ENCODE data around the gene CYP17A1. TPM values are rescaled to one million over a fixed set of nuclear protein-coding genes. Genes with fewer than 3 reads are reported as not detected.

CYP17A1 gene
- total RNA-seq, 1 donor from 2014 or later: not detected

GRCh38 chr10:102815790-102816549 lies 21.2 kb downstream of the CYP17A1 start:
- TF ChIP-seq, protein P1, sequence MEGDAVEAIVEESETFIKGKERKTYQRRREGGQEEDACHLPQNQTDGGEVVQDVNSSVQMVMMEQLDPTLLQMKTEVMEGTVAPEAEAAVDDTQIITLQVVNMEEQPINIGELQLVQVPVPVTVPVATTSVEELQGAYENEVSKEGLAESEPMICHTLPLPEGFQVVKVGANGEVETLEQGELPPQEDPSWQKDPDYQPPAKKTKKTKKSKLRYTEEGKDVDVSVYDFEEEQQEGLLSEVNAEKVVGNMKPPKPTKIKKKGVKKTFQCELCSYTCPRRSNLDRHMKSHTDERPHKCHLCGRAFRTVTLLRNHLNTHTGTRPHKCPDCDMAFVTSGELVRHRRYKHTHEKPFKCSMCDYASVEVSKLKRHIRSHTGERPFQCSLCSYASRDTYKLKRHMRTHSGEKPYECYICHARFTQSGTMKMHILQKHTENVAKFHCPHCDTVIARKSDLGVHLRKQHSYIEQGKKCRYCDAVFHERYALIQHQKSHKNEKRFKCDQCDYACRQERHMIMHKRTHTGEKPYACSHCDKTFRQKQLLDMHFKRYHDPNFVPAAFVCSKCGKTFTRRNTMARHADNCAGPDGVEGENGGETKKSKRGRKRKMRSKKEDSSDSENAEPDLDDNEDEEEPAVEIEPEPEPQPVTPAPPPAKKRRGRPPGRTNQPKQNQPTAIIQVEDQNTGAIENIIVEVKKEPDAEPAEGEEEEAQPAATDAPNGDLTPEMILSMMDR (IDR thresholded peaks at IDR 0.05; ENCODE audit: partially characterized antibody, unreplicated experiment): no peak
- Mint-ChIP-seq H3K4me3 (ENCODE audit: unreplicated experiment) (no peak overlapping the region), H3K4me1 (ENCODE audit: low read depth, unreplicated experiment) (peaks cover 2% of the 10 kb centered on the region), H3K27me3 (ENCODE audit: unreplicated experiment) (peaks cover 3% of the 10 kb centered on the region), H3K9me3 (ENCODE audit: unreplicated experiment) (peaks cover 3% of the 10 kb centered on the region), H3K27ac (ENCODE audit: unreplicated experiment) (no peak overlapping the region), H3K36me3 (ENCODE audit: unreplicated experiment) (no peaks in the 10 kb centered on the region)
- DNase-seq: no peak

DNA sequence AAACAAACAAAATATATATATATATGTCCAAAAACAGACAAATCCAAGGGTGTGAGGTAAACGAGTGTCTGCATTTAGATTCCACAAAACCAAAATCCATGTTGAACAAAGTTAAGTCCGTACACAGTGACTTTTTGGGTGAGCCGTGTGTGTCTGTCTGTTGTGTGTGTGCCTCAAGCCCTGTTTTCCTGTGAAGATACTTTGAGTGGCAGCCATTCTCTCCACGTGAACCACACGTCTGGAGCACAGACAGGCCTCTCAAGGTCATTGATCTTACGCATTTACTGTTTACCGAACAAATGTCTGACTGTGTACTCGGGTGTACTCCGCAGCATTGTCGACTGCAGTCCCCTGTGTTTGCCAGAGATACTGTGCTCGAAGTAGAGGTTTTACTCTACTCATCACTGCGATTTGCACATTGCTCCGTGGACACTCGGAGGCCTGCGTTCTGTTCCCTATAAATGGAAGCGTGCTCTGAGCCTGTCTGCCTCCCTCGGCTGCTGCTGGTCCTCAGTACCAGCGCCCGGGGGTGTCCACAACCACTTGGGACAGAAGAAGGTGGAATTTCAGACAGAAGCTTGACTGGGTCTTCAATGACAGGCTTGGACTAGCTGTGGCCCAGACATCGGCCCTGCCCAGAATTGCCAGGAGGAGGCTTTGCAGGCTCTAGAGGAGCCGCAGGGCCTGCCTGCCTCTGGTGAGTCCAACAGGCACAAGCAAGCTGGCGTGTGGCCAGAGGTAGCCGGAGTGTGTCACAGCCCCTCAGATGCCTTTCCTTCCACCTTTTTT lies 22.1 kb downstream of the CYP17A1 start:
- Mint-ChIP-seq H3K4me3 (ENCODE audit: unreplicated experiment) (no peak overlapping the region), H3K27ac (ENCODE audit: unreplicated experiment) (peak overlapping the region; percentile 12), H3K4me1 (ENCODE audit: low read depth, unreplicated experiment) (peaks cover 2% of the 10 kb centered on the region), H3K36me3 (ENCODE audit: unreplicated experiment) (no peaks in the 10 kb centered on the region), H3K9me3 (ENCODE audit: unreplicated experiment) (peaks cover 3% of the 10 kb centered on the region), H3K27me3 (ENCODE audit: unreplicated experiment) (peaks cover 3% of the 10 kb centered on the region)
- DNase-seq: peak; percentile 25
- TF ChIP-seq, protein P1 (IDR thresholded peaks at IDR 0.05; ENCODE audit: partially characterized antibody, unreplicated experiment): no peak

DNA sequence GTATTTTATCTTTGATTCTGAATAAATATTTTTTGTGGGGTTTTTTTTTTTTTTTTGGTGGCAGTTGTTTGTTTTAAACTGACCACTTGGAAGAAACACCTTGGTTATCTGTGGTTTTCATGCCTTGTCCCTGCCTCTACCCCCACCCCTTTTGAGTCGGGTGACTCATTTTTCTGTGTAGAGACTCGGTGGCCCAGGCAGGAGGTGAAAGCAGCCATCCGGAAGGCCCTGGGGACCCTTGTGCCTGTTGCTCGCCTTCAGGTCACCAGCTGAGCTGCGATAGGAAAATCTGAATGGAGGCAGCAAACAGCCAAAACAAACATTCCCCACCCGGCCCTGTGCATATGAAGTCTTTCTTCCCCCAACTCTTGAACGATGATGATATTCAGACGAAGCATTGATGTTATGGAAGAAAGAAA lies 22.8 kb downstream of the CYP17A1 start:
- TF ChIP-seq, protein P1 (IDR thresholded peaks at IDR 0.05; ENCODE audit: partially characterized antibody, unreplicated experiment): no peak
- peaks cover 2% of the 10 kb centered on the region for H3K4me1 Mint-ChIP-seq (ENCODE audit: low read depth, unreplicated experiment)
- no peaks in the 10 kb centered on the region for H3K36me3 Mint-ChIP-seq (ENCODE audit: unreplicated experiment)
- no peak overlapping the region for H3K27ac Mint-ChIP-seq (ENCODE audit: unreplicated experiment)
- peaks cover 5% of the 10 kb centered on the region for H3K9me3 Mint-ChIP-seq (ENCODE audit: unreplicated experiment)
- peak; percentile 56 for DNase-seq
- no peak overlapping the region for H3K4me3 Mint-ChIP-seq (ENCODE audit: unreplicated experiment)
- peaks cover under 1% of the 10 kb centered on the region for H3K27me3 Mint-ChIP-seq (ENCODE audit: unreplicated experiment)

- Mint-ChIP-seq H3K4me3 (ENCODE audit: unreplicated experiment) (no peak overlapping the region), H3K27ac (ENCODE audit: unreplicated experiment) (no peak overlapping the region), H3K27me3 (ENCODE audit: unreplicated experiment) (no peaks in the 10 kb centered on the region), H3K9me3 (ENCODE audit: unreplicated experiment) (peaks cover 5% of the 10 kb centered on the region), H3K36me3 (ENCODE audit: unreplicated experiment) (no peaks in the 10 kb centered on the region), H3K4me1 (ENCODE audit: low read depth, unreplicated experiment) (peaks cover 2% of the 10 kb centered on the region)
- DNase-seq: no peak
- TF ChIP-seq, protein P1 (IDR thresholded peaks at IDR 0.05; ENCODE audit: partially characterized antibody, unreplicated experiment): no peak
Measured at GRCh38 chr10:102813734-102814452, 23.3 kb downstream of the CYP17A1 start.
